Uterus (tissue), 4 donors: ENCODE results near the gene TSPAN32. TPM values are rescaled to one million over a fixed set of nuclear protein-coding genes. Genes with fewer than 3 reads are reported as not detected.

Source experiments
- DNase-seq, 2 donors: peaks; one replicate each; pipeline ENCODE4 v3.0.0-alpha.2; 2019 to 2020
- H3K27ac ChIP-seq, 2 donors: fragments of 200-600 bp; sonication (generic); 1 replicate in 1 of 2; 2 replicates in 1 of 2; pipeline ENCODE4 v1.5.1; 2016 to 2018
- H3K27me3 ChIP-seq, 2 donors: fragments of 200-600 bp; sonication (generic); one replicate each; pipeline ENCODE4 v1.5.1; 2018 to 2019; ENCODE audit warnings: control low read depth in 1 of 2
- H3K36me3 ChIP-seq, 2 donors: fragments of 200-600 bp; sonication (generic); one replicate each; pipeline ENCODE4 v1.5.1; 2019; ENCODE audit warnings: control low read depth in 1 of 2
- H3K4me1 ChIP-seq, 2 donors: fragments of 200-600 bp; sonication (generic); one replicate each; pipeline ENCODE4 v1.5.1; 2018 to 2019; ENCODE audit warnings: control low read depth in 1 of 2
- H3K4me3 ChIP-seq, 2 donors: fragments of 200-600 bp; sonication (generic); 1 replicate in 1 of 2; 2 replicates in 1 of 2; pipeline ENCODE4 v1.5.1; 2018 to 2019; ENCODE audit warnings: mild to moderate bottlenecking in 1 of 2
- H3K9me3 ChIP-seq, 2 donors: fragments of 200-600 bp; sonication (generic); one replicate each; pipeline ENCODE4 v1.5.1; 2019; ENCODE audit warnings: control low read depth in 1 of 2
- CTCF ChIP-seq, 4 experiments: fragments of 200-600 bp in 2 of 4; fragments of 450-650 bp in 2 of 4; sonication (generic) in 2 of 4; IDR thresholded peaks; one replicate each; pipeline ENCODE4 v1.5.1; 2016 to 2019; ENCODE audit warnings: antibody characterized with exemption in 4 of 4, mild to moderate bottlenecking in 2 of 4, moderate library complexity in 1 of 4
- POLR2A ChIP-seq, 2 donors: fragments of 450-650 bp; IDR thresholded peaks; one replicate each; pipeline ENCODE4 v1.6.1; 2016; ENCODE audit warnings: antibody characterized with exemption in 2 of 2, mild to moderate bottlenecking in 1 of 2, moderate library complexity in 1 of 2
- intact Hi-C: fragments of 100-400 bp; cut with DNase I; formaldehyde crosslinking; loops from one replicate; pipeline ENCODE4 v1.15.1; 2023; ENCODE audit warnings: low total_unique reads
- total RNA-seq, 4 donors: library from RNA; depleted of rRNA in 3 of 4; stranded (reverse); fragments of >200 nt in 3 of 4; gene quantifications; one replicate each; pipeline versions ENCODE4 v1.1.0 to v1.2.4, GENCODE V29; 2014 to 2023
- donor health status: DM: yes; HTN: yes; CAD: no.

Gene TSPAN32
- total RNA-seq, 4 donors from 2014 or later = 2.5 to 3.3 TPM; not detected in 2

GRCh38 chr11:2310786-2311352 lies 9.1 kb downstream of the TSPAN32 start:
- TF ChIP-seq POLR2A (IDR thresholded peaks at IDR 0.05) (no peak), CTCF (IDR thresholded peaks at IDR 0.05) (no peak)
- H3K27ac ChIP-seq = peak overlapping the region; percentile 86 to 96
- H3K36me3 ChIP-seq = no peaks in the 10 kb centered on the region
- H3K4me3 ChIP-seq = no peak overlapping the region
- DNase-seq = no peak
- no peaks in the 10 kb centered on the region for H3K27me3 ChIP-seq
- no peaks in the 10 kb centered on the region for H3K9me3 ChIP-seq
- H3K4me1 ChIP-seq = peaks cover 24 to 39% of the 10 kb centered on the region in 2 donors
- intact Hi-C loops = loop anchor here (5.0 kb wide), 1 partner anchor 66 kb away; the partner anchor contains the start of gene CD81

GRCh38 chr11:2311353-2312133 lies 9.7 kb downstream of the TSPAN32 start:
- intact Hi-C loops = loop anchor here (5.0 kb wide), 1 partner anchor 66 kb away; the partner anchor contains the start of gene CD81
- Histone ChIP-seq H3K9me3 (no peaks in the 10 kb centered on the region), H3K4me1 (peaks cover 18 to 34% of the 10 kb centered on the region in 2 donors), H3K36me3 (no peaks in the 10 kb centered on the region), H3K27ac (peak overlapping the region; percentile 86 to 96), H3K27me3 (no peaks in the 10 kb centered on the region), H3K4me3 (no peak overlapping the region)
- DNase-seq = no peak
- TF ChIP-seq CTCF (IDR thresholded peaks at IDR 0.05) (no peak), POLR2A (IDR thresholded peaks at IDR 0.05) (no peak)

GRCh38 chr11:2312232-2313042 lies 10.6 kb downstream of the TSPAN32 start:
- peak; percentile 67 to 80 for DNase-seq
- TF ChIP-seq CTCF (IDR thresholded peaks at IDR 0.05) = no peak
- no peaks in the 10 kb centered on the region for H3K9me3 ChIP-seq
- no peaks in the 10 kb centered on the region for H3K36me3 ChIP-seq
- no peak overlapping the region for H3K4me3 ChIP-seq
- H3K27ac ChIP-seq = peak overlapping the region; percentile 86 to 96
- intact Hi-C loops = loop anchor here (5.0 kb wide), 1 partner anchor 65 kb away; the partner anchor contains the start of gene CD81
- no peaks in the 10 kb centered on the region for H3K27me3 ChIP-seq
- peaks cover 13 to 28% of the 10 kb centered on the region in 2 donors for H3K4me1 ChIP-seq

GRCh38 chr11:2313051-2313951 lies 11.5 kb downstream of the TSPAN32 start:
- intact Hi-C loops = loop anchor here (5.0 kb wide), 1 partner anchor 64 kb away; the partner anchor contains the start of gene CD81
- TF ChIP-seq CTCF (IDR thresholded peaks at IDR 0.05) = no peak
- TF ChIP-seq POLR2A (IDR thresholded peaks at IDR 0.05) = no peak

More at GRCh38 chr11:2313051-2313951, 11.5 kb downstream of the TSPAN32 start:
- no peak for DNase-seq
- Histone ChIP-seq H3K4me1 (peaks cover 13 to 26% of the 10 kb centered on the region in 2 donors), H3K36me3 (no peaks in the 10 kb centered on the region), H3K4me3 (no peak overlapping the region), H3K27me3 (no peaks in the 10 kb centered on the region), H3K9me3 (no peaks in the 10 kb centered on the region), H3K27ac (peak overlapping the region; percentile 86 to 96)
